GM21381 (cell line): ENCODE data around the gene ALS2CL.
"Not testable (repeated sequence)": the region's sequence is repeated elsewhere in the genome, so short reads cannot be mapped to it uniquely, and the experiment has no call there.

ENCODE experiments used
- ATAC-seq: cut with Tn5 transposase; IDR thresholded peaks from one replicate; pipeline ENCODE4 v1.9.1; 2021; ENCODE audit warnings: mild to moderate bottlenecking, moderate library complexity; ENCODE audit not compliant: unreplicated experiment

Gene ALS2CL

GRCh38 chr3:46693038-46693891, at the start of gene ALS2CL:
ALS2CL (minus strand) TSS chr3:46693679; CDS start chr3:46689440, 4,239 bp downstream.
- no peak for ATAC-seq

- no peak for ATAC-seq
These were observed 49.6 kb upstream of the ALS2CL start for GRCh38 chr3:46742992-46743585.

GRCh38 chr3:46739565-46739964, 46.1 kb upstream of the ALS2CL start:
- ATAC-seq = not testable (repeated sequence)

- ATAC-seq = no peak
These were observed 43.9 kb upstream of the ALS2CL start for GRCh38 chr3:46737329-46737731.

DNA sequence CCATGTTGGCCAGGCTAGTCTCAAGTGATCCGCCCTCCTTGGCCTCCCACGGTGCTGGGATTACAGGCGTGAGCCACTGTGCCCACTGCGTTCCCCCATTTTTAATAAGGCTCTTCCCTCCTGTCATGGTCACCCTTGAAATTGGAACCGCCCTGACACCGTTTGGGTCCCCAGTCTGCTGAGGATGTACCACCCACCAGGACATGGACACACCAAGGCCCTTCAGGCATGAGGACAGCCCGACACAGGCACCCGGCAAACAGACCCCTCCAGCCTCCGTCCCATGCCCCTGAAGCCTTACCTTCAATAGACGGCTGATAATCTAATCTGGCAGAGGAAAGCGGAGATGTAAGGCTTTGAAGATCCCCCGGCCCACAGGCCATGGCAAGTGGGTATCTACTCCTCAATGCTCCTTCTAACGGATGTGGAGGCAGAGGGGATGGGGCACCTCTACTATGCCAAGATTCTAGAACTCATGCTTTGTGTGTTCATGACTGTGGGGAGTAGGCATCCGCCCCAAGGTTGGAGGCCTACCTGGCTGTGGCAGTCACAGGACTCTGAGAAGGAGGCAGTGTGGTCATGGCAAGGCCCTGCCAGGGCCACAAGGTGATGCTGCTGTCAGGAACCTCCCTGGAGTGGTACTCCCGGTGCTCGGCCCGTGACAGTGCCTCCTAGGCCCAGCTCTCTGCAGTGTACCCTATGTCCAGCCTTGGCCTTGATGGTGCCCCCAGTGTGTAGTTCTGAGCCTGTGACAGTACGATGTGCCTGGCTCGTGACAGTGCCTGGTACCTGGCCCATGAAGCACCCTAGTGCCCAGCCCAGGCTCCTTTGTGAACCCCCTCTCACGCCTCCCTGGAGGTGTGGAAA, 42.8 kb upstream of the ALS2CL start:
- no peak for ATAC-seq

GRCh38 chr3:46734773-46735172, 41.3 kb upstream of the ALS2CL start:
- no peak for ATAC-seq

GRCh38 chr3:46733026-46733800, 39.7 kb upstream of the ALS2CL start:
- ATAC-seq = no peak

DNA sequence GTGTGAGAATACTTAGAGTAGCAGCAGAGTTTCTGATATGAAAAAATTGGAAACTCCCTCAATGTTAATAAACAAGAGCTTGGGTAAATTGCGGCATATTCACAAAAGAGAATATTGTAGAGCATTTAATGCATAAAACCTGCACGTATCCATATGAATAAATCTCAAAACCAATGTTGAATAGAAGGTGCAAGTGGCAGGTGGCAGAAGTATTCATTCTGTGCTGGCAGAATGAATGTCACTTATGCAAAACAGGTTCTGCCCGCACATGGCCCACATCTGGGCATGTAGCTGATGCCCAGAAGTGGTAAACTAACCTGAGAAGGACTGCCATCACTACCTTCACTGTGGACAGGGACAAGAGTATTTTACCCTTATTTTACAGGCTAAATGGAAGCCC, 38.3 kb upstream of the ALS2CL start:
- ATAC-seq = no peak

- no peak for ATAC-seq
These were observed 37.3 kb upstream of the ALS2CL start for GRCh38 chr3:46730819-46731218.

GRCh38 chr3:46729038-46729437, 35.6 kb upstream of the ALS2CL start:
- ATAC-seq = no peak

- ATAC-seq = no peak
These were observed 32.3 kb upstream of the ALS2CL start for GRCh38 chr3:46725621-46726314.

DNA sequence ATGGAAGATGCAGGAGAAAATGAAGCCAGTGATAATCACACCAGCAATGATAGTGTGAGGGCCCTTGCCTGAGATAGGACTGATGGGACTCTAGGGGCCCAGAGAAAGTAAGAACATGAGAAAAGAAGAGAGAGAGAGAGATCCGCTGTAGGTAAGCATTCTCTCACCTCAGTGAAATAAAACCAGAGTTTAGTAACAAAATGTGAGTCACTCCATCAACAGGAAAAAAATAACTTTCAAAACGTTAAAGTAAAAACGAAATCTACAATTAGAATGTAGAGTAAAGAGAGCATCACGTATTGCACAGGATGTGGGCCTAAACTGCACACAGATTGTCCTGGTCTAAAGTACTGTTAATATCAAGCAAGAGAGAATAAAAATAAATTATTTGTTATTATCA, 30.9 kb upstream of the ALS2CL start:
- ATAC-seq = no peak

- no peak for ATAC-seq
These were observed 29.0 kb upstream of the ALS2CL start for GRCh38 chr3:46722443-46722842.

GRCh38 chr3:46721009-46721408, 27.5 kb upstream of the ALS2CL start:
- ATAC-seq = no peak

DNA sequence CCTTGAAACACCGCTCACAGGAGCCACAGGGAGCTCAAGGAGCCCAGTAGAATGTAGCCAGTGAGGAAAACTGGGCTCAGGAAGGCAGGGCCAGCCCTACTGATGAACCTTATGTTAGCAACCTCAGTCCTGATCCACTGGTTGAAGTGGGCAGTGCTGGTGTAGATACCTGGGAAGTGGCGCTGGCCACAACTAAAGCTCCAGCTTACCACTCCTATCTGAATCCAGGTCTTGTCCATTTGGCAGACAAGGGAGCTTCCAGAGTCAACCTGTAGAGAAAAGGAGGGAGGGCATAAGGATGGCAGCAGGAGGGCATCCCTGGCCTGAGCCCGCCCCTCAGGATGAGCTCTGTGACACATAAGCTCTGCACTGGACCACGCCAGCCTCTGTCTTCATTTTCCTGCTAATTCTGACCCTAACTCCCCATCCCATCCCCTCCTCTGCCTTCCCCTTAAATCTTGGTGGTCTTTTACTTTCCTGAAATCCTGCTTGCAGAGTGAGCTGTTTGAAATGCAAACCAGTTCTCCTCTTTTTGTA, 26.3 kb upstream of the ALS2CL start:
- no peak for ATAC-seq

GRCh38 chr3:46719044-46719565, 25.6 kb upstream of the ALS2CL start:
- ATAC-seq = no peak

GRCh38 chr3:46717447-46718231, 24.2 kb upstream of the ALS2CL start, which contains the start of gene PRSS50:
PRSS50 (minus strand) TSS chr3:46717869; CDS start chr3:46717824, 45 bp downstream.
- no peak for ATAC-seq
